ENCODE data around the gene ASPM. TPM values are rescaled to one million over a fixed set of nuclear protein-coding genes. Genes with fewer than 3 reads are reported as not detected.

Gene ASPM
- polyA plus RNA-seq, 1 donor (not counting 4 experiments of a cell fraction or from before 2014, with no cell fraction given): 10.0 TPM

GRCh38 chr1:197174818-197175217 lies 28.3 kb upstream of the ASPM start:
- FAIRE-seq: no peak
- dilution Hi-C loops (cut with MboI; ENCODE audit: extremely low pct_ligation_motif_present, low sequenced_read_pairs): no loop called here
- peaks cover 4 to 11% of the 10 kb centered on the region in 2 experiments for H3K36me3 ChIP-seq (ENCODE audit: control insufficient read depth in 2 of 2, extremely low read depth in 1 of 2, insufficient read depth in 2 of 2, low read length in 2 of 2)

GRCh38 chr1:197173571-197174507 lies 27.4 kb upstream of the ASPM start:
- Histone ChIP-seq H3K9ac (ENCODE audit: control insufficient read depth, extremely low read depth, insufficient read depth, low read length) (no peak overlapping the region), H3K27me3 (ENCODE audit: control insufficient read depth, extremely low read depth, insufficient read depth, low read length) (no peaks in the 10 kb centered on the region), H3K9me3 (ENCODE audit: control insufficient read depth, low read depth, low read length) (no peaks in the 10 kb centered on the region), H3K27ac (ENCODE audit: control insufficient read depth, insufficient read depth, low read length) (no peak overlapping the region), H2AFZ (ENCODE audit: control insufficient read depth, low read length) (no peak overlapping the region), H3K36me3 (ENCODE audit: control insufficient read depth in 2 of 2, extremely low read depth in 1 of 2, insufficient read depth in 2 of 2, low read length in 2 of 2) (peaks cover 4 to 8% of the 10 kb centered on the region in 2 experiments), H3K4me3 (ENCODE audit: control insufficient read depth in 2 of 3, extremely low read depth in 1 of 3, insufficient read depth in 2 of 3, low read depth in 1 of 3, low read length in 3 of 3) (no peak overlapping the region), H3K79me2 (ENCODE audit: control insufficient read depth, insufficient read depth, low read length) (no peaks in the 10 kb centered on the region), H3K4me1 (ENCODE audit: control insufficient read depth, extremely low read depth, insufficient read depth, low read length) (no peaks in the 10 kb centered on the region), H3K4me2 (ENCODE audit: control insufficient read depth, extremely low read depth, insufficient read depth, low read depth, low read length) (no peak overlapping the region), H3K9me1 (ENCODE audit: control insufficient read depth, extremely low read depth, insufficient read depth, low read length) (no peaks in the 10 kb centered on the region), H4K20me1 (ENCODE audit: control insufficient read depth, extremely low read depth, insufficient read depth, low read length) (no peaks in the 10 kb centered on the region)
- DNase-seq (ENCODE audit: low read depth, low spot score) (no peak), FAIRE-seq (no peak)
- dilution Hi-C loops (cut with MboI; ENCODE audit: extremely low pct_ligation_motif_present, low sequenced_read_pairs): no loop called here
- no peak for TF ChIP-seq EZH2 (IDR thresholded peaks at IDR 0.05; ENCODE audit: low read length)
- TF ChIP-seq CTCF (optimal IDR thresholded peaks at IDR 0.05 in 1 of 3, IDR thresholded peaks at IDR 0.05 in 1 of 3, conservative IDR thresholded peaks at IDR 0.05 in 1 of 3; ENCODE audit: extremely low read depth in 1 of 3, insufficient read depth in 2 of 3, low read length in 3 of 3): no peak

More at GRCh38 chr1:197174818-197175217, 28.3 kb upstream of the ASPM start:
- Histone ChIP-seq H3K9ac (ENCODE audit: control insufficient read depth, extremely low read depth, insufficient read depth, low read length) (no peak overlapping the region), H3K4me3 (ENCODE audit: control insufficient read depth in 2 of 3, extremely low read depth in 1 of 3, insufficient read depth in 2 of 3, low read depth in 1 of 3, low read length in 3 of 3) (no peak overlapping the region), H4K20me1 (ENCODE audit: control insufficient read depth, extremely low read depth, insufficient read depth, low read length) (no peaks in the 10 kb centered on the region), H3K79me2 (ENCODE audit: control insufficient read depth, insufficient read depth, low read length) (no peaks in the 10 kb centered on the region), H3K4me2 (ENCODE audit: control insufficient read depth, extremely low read depth, insufficient read depth, low read depth, low read length) (no peak overlapping the region), H3K4me1 (ENCODE audit: control insufficient read depth, extremely low read depth, insufficient read depth, low read length) (no peaks in the 10 kb centered on the region), H3K9me3 (ENCODE audit: control insufficient read depth, low read depth, low read length) (no peaks in the 10 kb centered on the region), H3K27me3 (ENCODE audit: control insufficient read depth, extremely low read depth, insufficient read depth, low read length) (no peaks in the 10 kb centered on the region), H2AFZ (ENCODE audit: control insufficient read depth, low read length) (no peak overlapping the region), H3K9me1 (ENCODE audit: control insufficient read depth, extremely low read depth, insufficient read depth, low read length) (no peaks in the 10 kb centered on the region), H3K27ac (ENCODE audit: control insufficient read depth, insufficient read depth, low read length) (no peak overlapping the region)
- no peak for DNase-seq (ENCODE audit: low read depth, low spot score)
- no peak for TF ChIP-seq EZH2 (IDR thresholded peaks at IDR 0.05; ENCODE audit: low read length)
- no peak for TF ChIP-seq CTCF (optimal IDR thresholded peaks at IDR 0.05 in 1 of 3, IDR thresholded peaks at IDR 0.05 in 1 of 3, conservative IDR thresholded peaks at IDR 0.05 in 1 of 3; ENCODE audit: extremely low read depth in 1 of 3, insufficient read depth in 2 of 3, low read length in 3 of 3)
